Stimulated activated CD4-positive, alpha-beta T cell treated with anti-CD3 and anti-CD28 coated beads, Interleukin-4, amount 100 ng/mL, for 4 hours (primary cell): Measurements from ENCODE around the gene RND1.
"Not testable (repeated sequence)": the region's sequence is repeated elsewhere in the genome, so short reads cannot be mapped to it uniquely, and the experiment has no call there.

Source experiments
- DNase-seq, 2 experiments: peaks; one replicate each; pipeline ENCODE4 v3.0.0-alpha.2; 2020

Gene RND1

GRCh38 chr12:48865281-48866051 lies at the start of gene RND1:
RND1 (minus strand) TSS chr12:48865870; CDS start chr12:48865767, 103 bp downstream.
- DNase-seq: peak; percentile 69 to 80

GRCh38 chr12:48910196-48910595 lies 44.5 kb upstream of the RND1 start:
- no peak for DNase-seq

GRCh38 chr12:48909698-48910097 lies 44.0 kb upstream of the RND1 start:
- DNase-seq: not testable (repeated sequence)

GRCh38 chr12:48907245-48907644 lies 41.6 kb upstream of the RND1 start:
- no peak for DNase-seq

GRCh38 chr12:48903982-48904411 lies 38.3 kb upstream of the RND1 start:
- DNase-seq: peak; percentile 75 to 76

- DNase-seq: no peak
Measured at GRCh38 chr12:48903363-48903981, 37.8 kb upstream of the RND1 start.

- DNase-seq: no peak
Measured at GRCh38 chr12:48901278-48901677, 35.6 kb upstream of the RND1 start.

GRCh38 chr12:48899651-48900050 lies 34.0 kb upstream of the RND1 start:
- no peak for DNase-seq

GRCh38 chr12:48894271-48894670 lies 28.6 kb upstream of the RND1 start:
- no peak for DNase-seq

GRCh38 chr12:48890657-48891418 lies 25.2 kb upstream of the RND1 start:
- DNase-seq: peak; percentile 56 to 71

GRCh38 chr12:48889679-48890078 lies 24.0 kb upstream of the RND1 start:
- DNase-seq: no peak

- DNase-seq: no peak
Measured at GRCh38 chr12:48883305-48884161, 17.9 kb upstream of the RND1 start.

- DNase-seq: no peak
Measured at GRCh38 chr12:48882972-48883304, 17.3 kb upstream of the RND1 start.

GRCh38 chr12:48882315-48882687 lies 16.6 kb upstream of the RND1 start:
- DNase-seq: no peak

GRCh38 chr12:48881686-48882314 lies 16.1 kb upstream of the RND1 start:
- DNase-seq: no peak

- no peak for DNase-seq
Measured at GRCh38 chr12:48880647-48881046, 15.0 kb upstream of the RND1 start.

GRCh38 chr12:48878548-48878947 lies 12.9 kb upstream of the RND1 start:
- no peak for DNase-seq

- no peak for DNase-seq
Measured at GRCh38 chr12:48875944-48876515, 10.4 kb upstream of the RND1 start.

GRCh38 chr12:48873534-48873933 lies 7.9 kb upstream of the RND1 start:
- DNase-seq: not testable (repeated sequence)

GRCh38 chr12:48873096-48873495 lies 7.4 kb upstream of the RND1 start:
- DNase-seq: no peak

GRCh38 chr12:48869191-48869590 lies 3.5 kb upstream of the RND1 start:
- no peak for DNase-seq

- no peak for DNase-seq
Measured at GRCh38 chr12:48868451-48868850, 2.8 kb upstream of the RND1 start.
